ENCODE measurements around the gene MAP6.

DNA sequence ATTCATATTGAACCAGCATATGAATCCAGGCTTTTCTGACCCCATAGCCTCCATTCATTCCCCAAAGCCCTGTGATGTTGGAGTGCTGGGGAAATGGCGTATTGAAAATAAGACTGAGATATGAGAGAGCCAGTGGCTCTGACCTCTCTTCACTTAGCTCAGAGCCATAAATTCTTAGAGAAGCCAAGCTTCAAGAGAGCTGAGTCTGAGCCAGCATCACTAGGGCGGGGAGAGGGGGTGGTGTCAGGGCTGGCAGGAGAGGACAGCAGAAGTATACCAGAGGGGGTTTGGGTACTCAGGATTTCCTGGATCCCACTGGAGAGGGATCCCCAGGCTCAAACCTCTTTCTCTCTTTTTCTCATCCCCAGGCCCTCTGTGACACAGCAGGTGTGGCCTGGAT is 32.1 kb upstream of the MAP6 start:
- no peak for TF ChIP-seq BACH2 (CRISPR knock-in tag; IDR thresholded peaks at IDR 0.05; ENCODE audit: borderline replicate concordance)
- TF ChIP-seq, protein P1, sequence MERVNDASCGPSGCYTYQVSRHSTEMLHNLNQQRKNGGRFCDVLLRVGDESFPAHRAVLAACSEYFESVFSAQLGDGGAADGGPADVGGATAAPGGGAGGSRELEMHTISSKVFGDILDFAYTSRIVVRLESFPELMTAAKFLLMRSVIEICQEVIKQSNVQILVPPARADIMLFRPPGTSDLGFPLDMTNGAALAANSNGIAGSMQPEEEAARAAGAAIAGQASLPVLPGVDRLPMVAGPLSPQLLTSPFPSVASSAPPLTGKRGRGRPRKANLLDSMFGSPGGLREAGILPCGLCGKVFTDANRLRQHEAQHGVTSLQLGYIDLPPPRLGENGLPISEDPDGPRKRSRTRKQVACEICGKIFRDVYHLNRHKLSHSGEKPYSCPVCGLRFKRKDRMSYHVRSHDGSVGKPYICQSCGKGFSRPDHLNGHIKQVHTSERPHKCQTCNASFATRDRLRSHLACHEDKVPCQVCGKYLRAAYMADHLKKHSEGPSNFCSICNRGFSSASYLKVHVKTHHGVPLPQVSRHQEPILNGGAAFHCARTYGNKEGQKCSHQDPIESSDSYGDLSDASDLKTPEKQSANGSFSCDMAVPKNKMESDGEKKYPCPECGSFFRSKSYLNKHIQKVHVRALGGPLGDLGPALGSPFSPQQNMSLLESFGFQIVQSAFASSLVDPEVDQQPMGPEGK (CRISPR knock-in tag; IDR thresholded peaks at IDR 0.05; ENCODE audit: borderline replicate concordance) = no peak
- TF ChIP-seq, protein P2, sequence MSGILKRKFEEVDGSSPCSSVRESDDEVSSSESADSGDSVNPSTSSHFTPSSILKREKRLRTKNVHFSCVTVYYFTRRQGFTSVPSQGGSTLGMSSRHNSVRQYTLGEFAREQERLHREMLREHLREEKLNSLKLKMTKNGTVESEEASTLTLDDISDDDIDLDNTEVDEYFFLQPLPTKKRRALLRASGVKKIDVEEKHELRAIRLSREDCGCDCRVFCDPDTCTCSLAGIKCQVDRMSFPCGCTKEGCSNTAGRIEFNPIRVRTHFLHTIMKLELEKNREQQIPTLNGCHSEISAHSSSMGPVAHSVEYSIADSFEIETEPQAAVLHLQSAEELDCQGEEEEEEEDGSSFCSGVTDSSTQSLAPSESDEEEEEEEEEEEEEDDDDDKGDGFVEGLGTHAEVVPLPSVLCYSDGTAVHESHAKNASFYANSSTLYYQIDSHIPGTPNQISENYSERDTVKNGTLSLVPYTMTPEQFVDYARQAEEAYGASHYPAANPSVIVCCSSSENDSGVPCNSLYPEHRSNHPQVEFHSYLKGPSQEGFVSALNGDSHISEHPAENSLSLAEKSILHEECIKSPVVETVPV (CRISPR knock-in tag; IDR thresholded peaks at IDR 0.05) = no peak
- no peak for TF ChIP-seq ZNF565 (CRISPR knock-in tag; conservative IDR thresholded peaks at IDR 0.05; ENCODE audit: low read depth)
- TF ChIP-seq GLIS3 (CRISPR knock-in tag; IDR thresholded peaks at IDR 0.05) = no peak
- no peak for TF ChIP-seq ZFP3 (CRISPR knock-in tag; IDR thresholded peaks at IDR 0.05)
- TF ChIP-seq SNAI2 (CRISPR knock-in tag; IDR thresholded peaks at IDR 0.05) = no peak
- no peak for TF ChIP-seq CSDC2 (CRISPR knock-in tag; IDR thresholded peaks at IDR 0.05)
- TF ChIP-seq ZC3H10 (CRISPR knock-in tag; IDR thresholded peaks at IDR 0.05) = no peak
- TF ChIP-seq, protein P3, sequence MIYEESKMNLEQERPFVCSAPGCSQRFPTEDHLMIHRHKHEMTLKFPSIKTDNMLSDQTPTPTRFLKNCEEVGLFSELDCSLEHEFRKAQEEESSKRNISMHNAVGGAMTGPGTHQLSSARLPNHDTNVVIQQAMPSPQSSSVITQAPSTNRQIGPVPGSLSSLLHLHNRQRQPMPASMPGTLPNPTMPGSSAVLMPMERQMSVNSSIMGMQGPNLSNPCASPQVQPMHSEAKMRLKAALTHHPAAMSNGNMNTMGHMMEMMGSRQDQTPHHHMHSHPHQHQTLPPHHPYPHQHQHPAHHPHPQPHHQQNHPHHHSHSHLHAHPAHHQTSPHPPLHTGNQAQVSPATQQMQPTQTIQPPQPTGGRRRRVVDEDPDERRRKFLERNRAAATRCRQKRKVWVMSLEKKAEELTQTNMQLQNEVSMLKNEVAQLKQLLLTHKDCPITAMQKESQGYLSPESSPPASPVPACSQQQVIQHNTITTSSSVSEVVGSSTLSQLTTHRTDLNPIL (CRISPR knock-in tag; IDR thresholded peaks at IDR 0.05; ENCODE audit: low read depth) = no peak
- TF ChIP-seq ZNF8 (CRISPR knock-in tag; IDR thresholded peaks at IDR 0.05) = no peak
- TF ChIP-seq ARNTL (CRISPR knock-in tag; IDR thresholded peaks at IDR 0.05; ENCODE audit: borderline replicate concordance, low read depth) = no peak
- no peak for TF ChIP-seq TCF4 (CRISPR knock-in tag; IDR thresholded peaks at IDR 0.05; ENCODE audit: borderline replicate concordance)

Measured in SK-N-SH treated with all-trans-retinoic acid at 6 μM for 48 hours (cell line).